Neural progenitor cell (in vitro differentiated cells): ENCODE measurements around the gene ERO1A.

Experiments used
- EZH2 ChIP-seq: fragments of 200-600 bp; sonication (generic); IDR thresholded peaks from 2 replicates; pipeline ENCODE4 v1.6.1; 2017; ENCODE audit warnings: antibody characterized with exemption, mild to moderate bottlenecking, moderate library complexity
- EZH2phosphoT487 ChIP-seq: fragments of 200-600 bp; sonication (generic); IDR thresholded peaks from 2 replicates; pipeline ENCODE4 v1.6.1; 2017; ENCODE audit warnings: antibody characterized with exemption

- TF ChIP-seq EZH2 (no peak), EZH2phosphoT487 (no peak)
Observed at GRCh38 chr14:52695481-52696091, at the start of gene ERO1A.
